Measurements from ENCODE around the gene TIMM8A.

The TIMM8A gene

DNA sequence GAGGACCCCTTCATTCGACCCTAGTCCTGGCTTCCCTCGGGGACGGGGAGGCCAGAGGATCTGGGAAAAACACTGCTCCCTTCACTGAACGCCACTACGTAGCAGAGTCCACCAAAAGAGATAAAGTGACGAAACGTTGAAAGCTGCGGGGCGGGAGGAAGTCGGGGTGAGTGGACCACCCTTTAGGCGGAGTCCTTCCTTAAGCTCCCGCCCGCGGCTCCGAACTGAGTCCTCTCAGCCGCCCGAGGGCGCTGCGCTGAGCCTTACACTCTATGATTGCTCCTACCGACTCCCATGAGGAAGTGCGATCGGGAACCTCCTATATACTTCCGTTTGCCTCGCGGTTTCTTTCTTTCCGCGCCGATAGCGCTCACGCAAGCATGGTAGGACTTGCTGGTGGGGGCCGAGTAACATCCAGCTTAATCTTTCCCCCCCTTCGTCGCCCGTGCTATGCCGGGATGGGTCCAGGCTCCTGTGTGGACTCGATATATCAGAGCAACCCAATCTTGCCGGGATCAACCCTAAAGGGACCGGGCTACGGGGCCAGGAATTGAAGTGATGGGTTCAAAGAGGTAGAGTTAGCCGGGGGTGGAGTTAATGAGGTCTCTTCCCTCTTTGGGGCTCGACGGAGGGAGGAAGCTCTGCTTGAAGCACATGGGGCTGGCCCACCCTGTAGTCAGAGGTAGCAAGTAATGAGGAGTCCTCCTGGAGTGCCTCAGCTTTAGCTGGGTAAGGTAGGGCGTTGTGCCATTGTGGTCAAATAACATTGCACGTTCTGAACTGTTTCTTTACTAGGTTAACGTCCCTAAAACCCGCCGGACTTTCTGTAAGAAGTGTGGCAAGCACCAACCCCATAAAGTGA lies 42.4 kb upstream of the TIMM8A start, which contains the start of gene RPL36A:
RPL36A (plus strand) TSS at position 348 of the 862 bp plus-strand sequence; CDS start at position 381, 33 bp downstream.
- Histone ChIP-seq H3K4me1 (ENCODE audit: control extremely low read depth in 1 of 4, control insufficient read depth in 4 of 4, insufficient read depth in 4 of 4, low read length in 3 of 4) (peaks cover 7 to 26% (median 16%) of the 10 kb centered on the region in 4 experiments), H3K27me3 (replicated peaks in 2 of 5; ENCODE audit: control insufficient read depth in 4 of 5, insufficient read depth in 5 of 5, low read length in 4 of 5) (peaks cover 0 to 4% (median 0%) of the 10 kb centered on the region in 5 experiments), H3K4me3 (ENCODE audit: control insufficient read depth in 1 of 7, extremely low read depth in 1 of 7, insufficient read depth in 4 of 7, low read depth in 2 of 7, low read length in 6 of 7) (peak within 1 kb of the TSS; percentile 38 to 85 (median 71)), H3K27ac (ENCODE audit: insufficient read depth in 1 of 2, low read depth in 1 of 2, low read length in 2 of 2, poor library complexity in 1 of 2, severe bottlenecking in 2 of 2) (peak within 1 kb of the TSS; percentile 75 to 77), H3K9me3 (ENCODE audit: control extremely low read depth in 1 of 5, control insufficient read depth in 4 of 5, insufficient read depth in 2 of 5, low read depth in 1 of 5, low read length in 4 of 5) (no peaks in the 10 kb centered on the region), H3K36me3 (ENCODE audit: control insufficient read depth in 4 of 4, insufficient read depth in 4 of 4, low read length in 3 of 4) (peaks cover 2 to 8% (median 5%) of the 10 kb centered on the region in 4 experiments)
- POLR2A ChIA-PET = interaction anchor here (0.5 to 1.3 kb wide), 5 partner anchors 17 to 762 kb away, joined by 3 to 6 read pairs (median 4); partner anchors contain the start of genes GLA, HNRNPH2 and TIMM8A
- CTCF ChIA-PET = interaction anchor here (0.8 to 2.1 kb wide), 6 partner anchors 12 to 43 kb away, joined by 3 to 10 read pairs (median 3); no protein-coding TSS in a partner anchor
- WGBS (ENCODE audit: insufficient coverage) = 34% methylated on average over 38 of the region's 47 CpGs
- DNase-seq = peak; percentile 92 to 94 (median 94)

DNA sequence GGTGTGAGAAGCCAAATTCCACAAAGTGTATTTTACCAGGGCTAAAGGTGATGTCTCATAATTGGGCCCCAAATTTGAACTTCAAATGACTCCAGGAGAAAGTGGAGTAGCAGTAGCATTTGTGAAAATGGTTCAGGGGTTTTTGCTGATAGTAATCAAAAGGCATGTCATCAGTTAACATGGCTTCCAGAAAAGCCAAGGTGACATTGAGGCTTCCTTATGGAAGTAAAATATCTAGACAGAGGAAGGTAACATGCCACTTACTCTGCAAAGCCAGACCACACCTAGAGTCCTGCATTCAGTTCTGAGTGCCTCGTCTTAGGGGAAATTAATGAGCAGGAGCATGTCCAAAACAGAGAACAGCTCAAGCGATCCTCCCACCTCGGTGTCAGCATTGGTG lies 40.1 kb upstream of the TIMM8A start:
- Histone ChIP-seq H3K27ac (ENCODE audit: insufficient read depth in 1 of 2, low read depth in 1 of 2, low read length in 2 of 2, poor library complexity in 1 of 2, severe bottlenecking in 2 of 2) (no peak overlapping the region), H3K4me3 (ENCODE audit: control insufficient read depth in 1 of 7, extremely low read depth in 1 of 7, insufficient read depth in 4 of 7, low read depth in 2 of 7, low read length in 6 of 7) (no peak overlapping the region), H3K27me3 (replicated peaks in 2 of 5; ENCODE audit: control insufficient read depth in 4 of 5, insufficient read depth in 5 of 5, low read length in 4 of 5) (peaks cover 0 to 4% (median 0%) of the 10 kb centered on the region in 5 experiments), H3K36me3 (ENCODE audit: control insufficient read depth in 4 of 4, insufficient read depth in 4 of 4, low read length in 3 of 4) (peaks cover 0 to 6% (median 3%) of the 10 kb centered on the region in 4 experiments), H3K9me3 (ENCODE audit: control extremely low read depth in 1 of 5, control insufficient read depth in 4 of 5, insufficient read depth in 2 of 5, low read depth in 1 of 5, low read length in 4 of 5) (no peaks in the 10 kb centered on the region), H3K4me1 (ENCODE audit: control extremely low read depth in 1 of 4, control insufficient read depth in 4 of 4, insufficient read depth in 4 of 4, low read length in 3 of 4) (peaks cover 17 to 45% (median 23%) of the 10 kb centered on the region in 4 experiments)
- ChIA-PET CTCF (no interaction called here), POLR2A (no interaction called here)
- DNase-seq = no peak
- 87% methylated on average over 3 of the region's 3 CpGs for WGBS (ENCODE audit: insufficient coverage)

DNA sequence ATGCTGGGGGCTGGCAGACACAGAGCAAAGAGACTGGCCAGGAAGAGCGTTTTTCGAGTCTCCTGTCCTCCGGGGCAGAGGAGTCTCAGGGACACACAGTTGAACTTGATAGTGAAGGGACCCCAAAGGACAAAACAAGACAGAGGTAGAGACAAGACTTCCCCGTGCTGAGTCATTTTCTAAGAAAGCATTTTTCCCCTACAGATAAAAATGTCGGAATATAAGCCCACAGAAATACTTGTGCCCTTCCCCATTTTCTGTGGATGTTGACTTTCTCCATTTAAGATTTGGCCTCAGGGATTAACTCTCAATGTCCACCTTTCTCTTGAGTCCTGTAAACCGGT lies 38.0 kb upstream of the TIMM8A start:
- WGBS (ENCODE audit: insufficient coverage) = 82% methylated on average over 6 of the region's 6 CpGs
- H3K27ac ChIP-seq (ENCODE audit: insufficient read depth in 1 of 2, low read depth in 1 of 2, low read length in 2 of 2, poor library complexity in 1 of 2, severe bottlenecking in 2 of 2) = peak overlapping the region; percentile 38 to 79
- peak overlapping the region in 5 of 7 experiments; percentile 51 to 75 (median 62) for H3K4me3 ChIP-seq (ENCODE audit: control insufficient read depth in 1 of 7, extremely low read depth in 1 of 7, insufficient read depth in 4 of 7, low read depth in 2 of 7, low read length in 6 of 7)
- H3K36me3 ChIP-seq (ENCODE audit: control insufficient read depth in 4 of 4, insufficient read depth in 4 of 4, low read length in 3 of 4) = no peaks in the 10 kb centered on the region
- POLR2A ChIA-PET = no interaction called here
- peaks cover 0 to 4% (median 0%) of the 10 kb centered on the region in 5 experiments for H3K27me3 ChIP-seq (replicated peaks in 2 of 5; ENCODE audit: control insufficient read depth in 4 of 5, insufficient read depth in 5 of 5, low read length in 4 of 5)
- CTCF ChIA-PET = no interaction called here
- H3K4me1 ChIP-seq (ENCODE audit: control extremely low read depth in 1 of 4, control insufficient read depth in 4 of 4, insufficient read depth in 4 of 4, low read length in 3 of 4) = peaks cover 11 to 42% (median 18%) of the 10 kb centered on the region in 4 experiments
- DNase-seq = peak in 2 of 3 donors; percentile 23 to 31
- no peaks in the 10 kb centered on the region for H3K9me3 ChIP-seq (ENCODE audit: control extremely low read depth in 1 of 5, control insufficient read depth in 4 of 5, insufficient read depth in 2 of 5, low read depth in 1 of 5, low read length in 4 of 5)

DNA sequence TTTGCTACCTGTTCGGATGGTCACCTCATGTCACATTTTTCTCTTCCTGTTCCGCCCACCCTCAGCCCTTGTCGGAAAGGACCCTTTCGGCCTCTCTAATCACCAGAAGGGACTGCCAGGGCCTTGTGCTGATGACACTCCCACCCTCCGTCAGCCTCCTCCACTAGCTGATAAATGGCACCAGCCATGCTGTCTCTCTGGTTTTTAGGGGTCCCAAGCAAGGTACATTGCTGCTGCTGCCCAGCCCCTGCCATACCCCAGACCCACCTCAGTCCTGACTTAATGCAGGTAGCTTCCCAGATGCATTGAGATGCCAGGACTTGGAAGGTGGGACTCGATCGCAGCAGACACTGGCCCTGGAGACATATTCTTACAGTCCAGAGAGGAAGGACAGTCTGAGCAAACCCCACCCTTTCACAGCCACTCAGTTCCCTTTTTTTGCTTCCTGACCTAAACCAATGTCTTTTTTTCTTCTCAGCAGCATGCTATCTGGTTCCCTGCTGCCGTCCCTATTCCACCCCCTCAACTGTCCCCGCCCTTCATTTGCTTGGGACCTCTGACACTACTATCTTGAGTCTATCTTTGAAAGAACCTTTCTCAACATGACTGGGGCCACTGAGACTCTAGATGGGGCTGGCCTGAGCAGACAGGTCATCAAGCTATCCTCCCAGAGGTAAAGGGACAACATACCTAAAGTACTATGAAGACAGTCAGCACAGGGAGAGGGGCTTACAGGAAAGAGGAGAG lies 37.4 kb upstream of the TIMM8A start, which contains the start of gene BTK:
BTK (minus strand) TSS at position 397 of the 747 bp plus-strand sequence. CDS start 10,907 bp downstream, outside the sequence.
- ChIA-PET POLR2A (no interaction called here), CTCF (interaction anchor here (1.1 kb wide), 1 partner anchor 9 kb away, joined by 3 read pairs; no protein-coding TSS in a partner anchor)
- Histone ChIP-seq H3K4me1 (ENCODE audit: control extremely low read depth in 1 of 4, control insufficient read depth in 4 of 4, insufficient read depth in 4 of 4, low read length in 3 of 4) (peaks cover 10 to 40% (median 17%) of the 10 kb centered on the region in 4 experiments), H3K27me3 (replicated peaks in 2 of 5; ENCODE audit: control insufficient read depth in 4 of 5, insufficient read depth in 5 of 5, low read length in 4 of 5) (peaks cover 0 to 4% (median 0%) of the 10 kb centered on the region in 5 experiments), H3K36me3 (ENCODE audit: control insufficient read depth in 4 of 4, insufficient read depth in 4 of 4, low read length in 3 of 4) (no peaks in the 10 kb centered on the region), H3K27ac (ENCODE audit: insufficient read depth in 1 of 2, low read depth in 1 of 2, low read length in 2 of 2, poor library complexity in 1 of 2, severe bottlenecking in 2 of 2) (peak within 1 kb of the TSS; percentile 38 to 79), H3K9me3 (ENCODE audit: control extremely low read depth in 1 of 5, control insufficient read depth in 4 of 5, insufficient read depth in 2 of 5, low read depth in 1 of 5, low read length in 4 of 5) (no peaks in the 10 kb centered on the region), H3K4me3 (ENCODE audit: control insufficient read depth in 1 of 7, extremely low read depth in 1 of 7, insufficient read depth in 4 of 7, low read depth in 2 of 7, low read length in 6 of 7) (peak within 1 kb of the TSS; percentile 11 to 75 (median 61))
- 47% methylated on average over 8 of the region's 9 CpGs for whole genome bisulfite sequencing (ENCODE audit: insufficient coverage)
- peak in 2 of 3 donors; percentile 68 to 73 for DNase-seq

DNA sequence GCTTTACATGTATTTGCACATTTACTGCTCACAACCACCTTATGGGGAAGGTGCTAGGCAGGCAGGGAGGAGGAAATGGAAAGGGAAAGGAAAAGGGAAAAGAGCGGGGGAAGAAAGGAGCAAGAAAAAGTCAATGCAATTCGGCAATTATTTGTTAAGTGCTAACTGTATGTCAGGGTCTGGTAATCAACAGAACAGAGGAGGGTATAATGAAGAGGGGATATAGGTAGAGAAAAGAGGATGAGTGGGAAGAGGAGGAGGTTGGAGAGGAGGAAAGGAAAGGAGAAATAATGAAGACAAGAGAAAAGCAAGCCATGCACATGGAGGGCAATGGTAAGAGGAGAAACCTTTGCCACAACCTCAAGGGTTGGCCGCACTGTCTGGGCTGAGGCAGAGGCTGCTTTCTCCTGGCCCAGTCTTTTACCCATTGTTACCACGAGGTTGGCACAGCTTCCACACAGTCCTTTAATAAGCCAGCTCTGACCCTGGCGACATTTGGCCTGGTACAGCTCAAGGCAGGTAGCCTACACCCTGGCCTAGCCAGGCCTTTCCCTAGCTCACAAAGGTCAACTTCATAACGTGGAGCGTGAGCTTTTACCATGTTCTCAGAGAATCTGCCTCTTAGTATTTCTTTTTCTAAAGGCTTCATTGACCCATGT lies 36.6 kb upstream of the TIMM8A start:
- H3K27me3 ChIP-seq (replicated peaks in 2 of 5; ENCODE audit: control insufficient read depth in 4 of 5, insufficient read depth in 5 of 5, low read length in 4 of 5) = no peaks in the 10 kb centered on the region
- H3K4me1 ChIP-seq (ENCODE audit: control extremely low read depth in 1 of 4, control insufficient read depth in 4 of 4, insufficient read depth in 4 of 4, low read length in 3 of 4) = peaks cover 10 to 38% (median 17%) of the 10 kb centered on the region in 4 experiments
- CTCF ChIA-PET = interaction anchor here (1.1 kb wide), 1 partner anchor 8 kb away, joined by 3 read pairs; no protein-coding TSS in a partner anchor
- WGBS (ENCODE audit: insufficient coverage) = 77% methylated on average over 7 of the region's 7 CpGs
- peak overlapping the region in 6 of 7 experiments; percentile 51 to 75 (median 62) for H3K4me3 ChIP-seq (ENCODE audit: control insufficient read depth in 1 of 7, extremely low read depth in 1 of 7, insufficient read depth in 4 of 7, low read depth in 2 of 7, low read length in 6 of 7)
- no peaks in the 10 kb centered on the region for H3K36me3 ChIP-seq (ENCODE audit: control insufficient read depth in 4 of 4, insufficient read depth in 4 of 4, low read length in 3 of 4)
- H3K9me3 ChIP-seq (ENCODE audit: control extremely low read depth in 1 of 5, control insufficient read depth in 4 of 5, insufficient read depth in 2 of 5, low read depth in 1 of 5, low read length in 4 of 5) = no peaks in the 10 kb centered on the region
- POLR2A ChIA-PET = no interaction called here
- peak overlapping the region; percentile 38 to 79 for H3K27ac ChIP-seq (ENCODE audit: insufficient read depth in 1 of 2, low read depth in 1 of 2, low read length in 2 of 2, poor library complexity in 1 of 2, severe bottlenecking in 2 of 2)
- no peak for DNase-seq

DNA sequence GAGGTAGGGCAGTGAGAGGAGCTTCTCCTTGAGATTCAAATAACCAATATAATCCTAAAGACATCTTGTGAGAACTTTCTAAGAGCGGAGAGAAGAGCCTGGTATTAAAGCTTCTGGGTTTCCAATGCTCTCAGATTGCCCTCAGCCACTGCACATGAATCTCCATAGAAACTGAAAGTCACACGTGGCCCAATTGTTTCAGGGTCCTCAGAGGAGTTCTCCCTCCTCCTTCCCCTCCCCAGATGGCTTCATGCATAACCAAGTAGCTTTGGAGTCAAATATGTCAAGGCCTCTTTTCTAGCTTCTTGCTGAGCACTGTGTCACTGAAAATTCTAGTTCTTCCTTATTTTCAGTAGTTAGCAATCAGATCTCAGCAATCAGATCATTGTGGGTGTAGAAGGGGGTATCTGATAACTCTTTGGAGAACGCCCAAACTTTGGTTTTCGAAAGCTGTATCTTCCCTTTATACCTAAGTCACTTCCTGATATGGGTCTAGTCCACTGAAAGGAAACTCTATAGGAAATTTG lies 35.2 kb upstream of the TIMM8A start:
- no peaks in the 10 kb centered on the region for H3K9me3 ChIP-seq (ENCODE audit: control extremely low read depth in 1 of 5, control insufficient read depth in 4 of 5, insufficient read depth in 2 of 5, low read depth in 1 of 5, low read length in 4 of 5)
- DNase-seq = peak in 2 of 3 donors; percentile 47 to 53
- no peaks in the 10 kb centered on the region for H3K27me3 ChIP-seq (replicated peaks in 2 of 5; ENCODE audit: control insufficient read depth in 4 of 5, insufficient read depth in 5 of 5, low read length in 4 of 5)
- H3K4me1 ChIP-seq (ENCODE audit: control extremely low read depth in 1 of 4, control insufficient read depth in 4 of 4, insufficient read depth in 4 of 4, low read length in 3 of 4) = peaks cover 10 to 35% (median 17%) of the 10 kb centered on the region in 4 experiments
- ChIA-PET POLR2A (no interaction called here), CTCF (interaction anchor here (0.8 to 1.1 kb wide), 2 partner anchors 9 to 18 kb away, joined by 3 to 4 read pairs; no protein-coding TSS in a partner anchor)
- H3K4me3 ChIP-seq (ENCODE audit: control insufficient read depth in 1 of 7, extremely low read depth in 1 of 7, insufficient read depth in 4 of 7, low read depth in 2 of 7, low read length in 6 of 7) = peak overlapping the region in 2 of 7 experiments; percentile 52 to 56
- no peaks in the 10 kb centered on the region for H3K36me3 ChIP-seq (ENCODE audit: control insufficient read depth in 4 of 4, insufficient read depth in 4 of 4, low read length in 3 of 4)
- H3K27ac ChIP-seq (ENCODE audit: insufficient read depth in 1 of 2, low read depth in 1 of 2, low read length in 2 of 2, poor library complexity in 1 of 2, severe bottlenecking in 2 of 2) = no peak overlapping the region
- WGBS (ENCODE audit: insufficient coverage) = 41% methylated on average over 2 of the region's 4 CpGs

Data from common myeloid progenitor, CD34-positive (primary cell).